GM12872 (cell line): ENCODE results near the gene ENTPD5.

Experiments
- TF ChIP-seq, protein P1 (sequence below): IDR thresholded peaks from 3 replicates; pipeline ENCODE4 v1.5.1; 2011; ENCODE audit warnings: low read depth, mild to moderate bottlenecking, low read length, moderate library complexity; ENCODE audit not compliant: insufficient read depth

The ENTPD5 gene

GRCh38 chr14:73949752-73950734 is 69.0 kb downstream of the ENTPD5 start, which contains the start of the genes COQ6 and FAM161B:
COQ6 (plus strand) TSS chr14:73950302; CDS start chr14:73950333, 31 bp downstream.
FAM161B (minus strand) TSS chr14:73950094; CDS start chr14:73950026, 68 bp downstream.
- TF ChIP-seq, protein P1, sequence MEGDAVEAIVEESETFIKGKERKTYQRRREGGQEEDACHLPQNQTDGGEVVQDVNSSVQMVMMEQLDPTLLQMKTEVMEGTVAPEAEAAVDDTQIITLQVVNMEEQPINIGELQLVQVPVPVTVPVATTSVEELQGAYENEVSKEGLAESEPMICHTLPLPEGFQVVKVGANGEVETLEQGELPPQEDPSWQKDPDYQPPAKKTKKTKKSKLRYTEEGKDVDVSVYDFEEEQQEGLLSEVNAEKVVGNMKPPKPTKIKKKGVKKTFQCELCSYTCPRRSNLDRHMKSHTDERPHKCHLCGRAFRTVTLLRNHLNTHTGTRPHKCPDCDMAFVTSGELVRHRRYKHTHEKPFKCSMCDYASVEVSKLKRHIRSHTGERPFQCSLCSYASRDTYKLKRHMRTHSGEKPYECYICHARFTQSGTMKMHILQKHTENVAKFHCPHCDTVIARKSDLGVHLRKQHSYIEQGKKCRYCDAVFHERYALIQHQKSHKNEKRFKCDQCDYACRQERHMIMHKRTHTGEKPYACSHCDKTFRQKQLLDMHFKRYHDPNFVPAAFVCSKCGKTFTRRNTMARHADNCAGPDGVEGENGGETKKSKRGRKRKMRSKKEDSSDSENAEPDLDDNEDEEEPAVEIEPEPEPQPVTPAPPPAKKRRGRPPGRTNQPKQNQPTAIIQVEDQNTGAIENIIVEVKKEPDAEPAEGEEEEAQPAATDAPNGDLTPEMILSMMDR = 0 out of 3 replicates have a peak, but pooled peaks have one; percentile 26

- TF ChIP-seq, protein P1 = no peak
These were observed 73.9 kb downstream of the ENTPD5 start for GRCh38 chr14:73945159-73945670.

DNA sequence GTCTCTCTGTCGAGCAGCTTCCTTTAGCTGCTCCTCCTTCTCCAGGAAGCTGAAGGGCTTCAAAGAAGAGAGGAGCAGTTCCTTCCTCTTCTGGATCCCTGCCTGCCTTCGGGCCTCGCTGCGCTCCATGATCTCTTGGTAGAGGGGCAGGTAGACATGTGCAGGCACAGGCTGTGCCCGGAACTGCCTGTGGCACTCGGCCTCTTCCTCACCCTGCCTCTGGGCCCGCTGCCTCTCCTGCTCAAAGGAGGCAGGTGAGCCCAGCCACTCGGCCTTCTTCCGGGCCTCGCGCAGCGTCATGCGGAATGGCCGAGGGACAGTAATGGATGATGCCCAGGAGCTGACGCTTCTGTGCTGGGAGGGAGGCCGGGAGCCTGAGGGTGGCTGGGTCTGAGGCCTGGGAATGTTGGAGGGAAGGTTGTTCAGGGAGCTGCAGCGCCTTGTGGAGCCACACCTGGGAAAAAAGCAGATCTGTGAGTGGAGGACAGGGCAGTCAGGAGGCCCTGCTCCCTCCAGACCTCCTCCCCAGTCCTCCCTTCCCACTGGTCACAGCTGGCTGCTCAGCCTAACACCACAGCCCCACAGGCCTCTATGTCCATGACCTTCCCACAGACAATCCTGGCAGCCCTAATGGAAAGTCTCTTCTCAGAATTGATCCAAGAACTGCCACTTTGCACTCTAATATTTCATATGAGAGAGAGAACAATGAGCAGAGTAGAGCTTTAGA is 74.5 kb downstream of the ENTPD5 start:
- TF ChIP-seq, protein P1 = no peak

- TF ChIP-seq, protein P1 = no peak
These were observed 76.0 kb downstream of the ENTPD5 start for GRCh38 chr14:73943083-73943482.

GRCh38 chr14:73942180-73942579 is 76.9 kb downstream of the ENTPD5 start:
- TF ChIP-seq, protein P1 = no peak

- TF ChIP-seq, protein P1 = no peak
These were observed 82.1 kb downstream of the ENTPD5 start for GRCh38 chr14:73937012-73937411.

DNA sequence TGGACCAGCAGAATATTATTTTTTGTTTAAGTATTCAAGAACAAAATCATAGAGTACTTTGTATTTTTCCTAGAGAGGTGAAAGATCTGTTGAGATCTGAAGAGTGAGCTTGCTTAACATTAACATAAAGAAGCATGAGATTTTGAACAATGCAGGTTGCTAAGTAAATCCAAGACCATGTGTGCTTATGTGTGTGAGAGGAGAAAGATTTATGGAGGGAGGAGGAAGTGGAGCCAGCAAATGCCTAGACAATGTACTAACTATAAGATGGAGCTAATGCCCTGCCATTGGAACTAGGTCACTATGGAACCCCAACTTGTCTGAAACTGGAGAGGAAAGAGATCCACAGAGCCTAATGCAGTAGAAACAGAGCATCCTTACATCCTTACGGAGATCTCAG is 82.5 kb downstream of the ENTPD5 start:
- TF ChIP-seq, protein P1 = no peak
